Ishikawa (cell line): ENCODE measurements around the gene SDF2L1.

Experiments used
- CEBPB ChIP-seq: IDR thresholded peaks from 2 replicates; pipeline ENCODE4 v1.6.1; 2012
- TEAD4 ChIP-seq: IDR thresholded peaks from 2 replicates; pipeline ENCODE4 v1.6.1; 2012
- TF ChIP-seq, protein P1 (sequence below): IDR thresholded peaks from 2 replicates; pipeline ENCODE4 v1.6.1; 2012

DNA sequence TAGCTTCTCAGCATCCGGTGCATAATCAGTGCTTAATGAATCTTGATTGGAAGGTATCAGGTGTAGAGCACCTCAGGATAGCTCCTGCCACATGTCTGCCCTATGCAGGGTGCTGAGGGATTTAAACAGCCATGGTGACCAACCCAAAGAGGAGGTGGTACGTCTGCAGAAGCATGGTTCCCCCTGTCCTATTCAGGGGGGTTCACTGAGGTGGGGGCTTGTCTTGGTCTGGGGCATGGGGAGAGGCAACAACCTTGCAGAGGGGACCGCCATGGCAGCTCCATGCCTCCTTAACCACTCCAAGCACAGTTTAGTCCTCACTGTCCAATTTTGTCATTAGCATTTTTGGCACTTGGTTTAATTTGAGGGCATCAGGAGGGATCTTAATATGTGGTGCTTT, 49.7 kb upstream of the SDF2L1 start:
- TF ChIP-seq CEBPB (no peak), TEAD4 (no peak)
- TF ChIP-seq, protein P1, sequence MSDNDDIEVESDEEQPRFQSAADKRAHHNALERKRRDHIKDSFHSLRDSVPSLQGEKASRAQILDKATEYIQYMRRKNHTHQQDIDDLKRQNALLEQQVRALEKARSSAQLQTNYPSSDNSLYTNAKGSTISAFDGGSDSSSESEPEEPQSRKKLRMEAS: no peak
